B cell (primary cell): ENCODE results near the gene ST6GALNAC3. TPM values are rescaled to one million over a fixed set of nuclear protein-coding genes. Genes with fewer than 3 reads are reported as not detected.

ENCODE experiments used
- ATAC-seq: fragments of 200-7000 bp; cut with Tn5 transposase; one replicate; pipeline ENCODE4 v1.10.0; 2021; ENCODE audit warnings: low read depth, mild to moderate bottlenecking, moderate number of reproducible peaks, moderate library complexity
- CTCF ChIA-PET: fragments of 350-600 bp; sonication (Branson Sonifier 250); formaldehyde crosslinking; loops from one replicate; lab custom pipeline; 2021; ENCODE audit warnings: antibody characterized with exemption, inconsistent platforms; lab: Charles Lee
- POLR2A ChIA-PET: fragments of 350-600 bp; sonication (Branson Sonifier 250); formaldehyde crosslinking; loops from one replicate; lab custom pipeline; 2021; ENCODE audit warnings: antibody characterized with exemption; lab: Charles Lee
- DNase-seq: peaks from one replicate; pipeline ENCODE4 v3.0.0; 2013
- H2AFZ ChIP-seq: 2 replicates; pipeline ENCODE4 v1.6.1; 2012; ENCODE audit warnings: mild to moderate bottlenecking, low read depth, low read length; ENCODE audit not compliant: insufficient read depth, poor library complexity, severe bottlenecking
- H3K27ac ChIP-seq, 2 donors: 1 replicate in 1 of 2; 2 replicates in 1 of 2; pipeline ENCODE4 v1.5.1; 2012 to 2013; ENCODE audit warnings: low read length in 2 of 2, mild to moderate bottlenecking in 2 of 2, moderate library complexity in 1 of 2
- H3K27me3 ChIP-seq, 4 experiments: fragments of 200-600 bp in 1 of 4; sonication (generic) in 1 of 4; replicated peaks in 1 of 4; 1 replicate in 2 of 4; 2 replicates in 2 of 4; pipeline versions ENCODE4 v1.6.1 to v1.7.0; 2013 to 2016; ENCODE audit warnings: low read length in 3 of 4, mild to moderate bottlenecking in 2 of 4, mixed read lengths in 1 of 4, moderate library complexity in 1 of 4; ENCODE audit not compliant: insufficient read depth in 4 of 4, control insufficient read depth in 3 of 4; ENCODE audit errors: control extremely low read depth in 1 of 4
- H3K36me3 ChIP-seq, 2 experiments: replicated peaks in 1 of 2; 1 replicate in 1 of 2; 2 replicates in 1 of 2; pipeline versions ENCODE4 v1.6.1 to v1.7.1; 2013; ENCODE audit warnings: low read length in 1 of 2; ENCODE audit not compliant: insufficient read depth in 2 of 2, control insufficient read depth in 1 of 2; ENCODE audit errors: control extremely low read depth in 1 of 2, extremely low read depth in 1 of 2
- H3K4me1 ChIP-seq, 2 donors: fragments of 200-600 bp in 1 of 2; sonication (generic) in 1 of 2; 1 replicate in 1 of 2; 2 replicates in 1 of 2; pipeline versions ENCODE4 v1.5.1 to v1.6.1; 2013 to 2017; ENCODE audit warnings: low read length in 2 of 2; ENCODE audit not compliant: control insufficient read depth in 2 of 2, insufficient read depth in 2 of 2
- H3K4me2 ChIP-seq: replicated peaks from 2 replicates; pipeline ENCODE3; 2012; ENCODE audit warnings: mild to moderate bottlenecking, low read depth, low read length; ENCODE audit not compliant: poor library complexity, severe bottlenecking
- H3K4me3 ChIP-seq, 5 experiments: fragments of 200-600 bp in 1 of 5; sonication (generic) in 1 of 5; 1 replicate in 3 of 5; 2 replicates in 2 of 5; pipeline versions ENCODE4 v1.5.1 to v1.7.0; 2011 to 2016; ENCODE audit warnings: low read length in 4 of 5, mild to moderate bottlenecking in 4 of 5, low read depth in 2 of 5, control low read depth in 1 of 5, moderate library complexity in 1 of 5; ENCODE audit not compliant: insufficient read depth in 1 of 5; ENCODE audit errors: control extremely low read depth in 1 of 5, extremely low read depth in 1 of 5
- H3K79me2 ChIP-seq: fragments of 200-600 bp; sonication (generic); one replicate; pipeline ENCODE4 v1.6.0; 2016; ENCODE audit warnings: low read length; ENCODE audit not compliant: control insufficient read depth, insufficient read depth
- H3K9ac ChIP-seq: fragments of 200-600 bp; sonication (generic); 2 replicates; pipeline ENCODE4 v1.6.1; 2017; ENCODE audit warnings: mild to moderate bottlenecking, low read length, moderate library complexity
- H3K9me3 ChIP-seq, 3 donors: one replicate each; pipeline versions ENCODE4 v1.6.1 to v1.7.1; 2013; ENCODE audit warnings: low read length in 2 of 3; ENCODE audit not compliant: control insufficient read depth in 2 of 3, insufficient read depth in 1 of 3; ENCODE audit errors: control extremely low read depth in 1 of 3
- H4K20me1 ChIP-seq: 2 replicates; pipeline ENCODE4 v1.6.0; 2012; ENCODE audit warnings: mild to moderate bottlenecking, low read length; ENCODE audit not compliant: insufficient read depth, control insufficient read depth, poor library complexity, severe bottlenecking
- H3K27ac Mint-ChIP-seq: one replicate; pipeline ENCODE4 v1.8.0; 2021; ENCODE audit warnings: mixed read lengths
- H3K27me3 Mint-ChIP-seq: one replicate; pipeline ENCODE4 v1.8.0; 2021; ENCODE audit warnings: mixed read lengths
- H3K4me1 Mint-ChIP-seq: one replicate; pipeline ENCODE4 v1.8.0; 2021; ENCODE audit warnings: mixed read lengths
- H3K4me3 Mint-ChIP-seq: one replicate; pipeline ENCODE4 v1.8.0; 2021; ENCODE audit warnings: mixed read lengths
- H3K9me3 Mint-ChIP-seq: one replicate; pipeline ENCODE4 v1.8.0; 2022; ENCODE audit warnings: mixed read lengths; ENCODE audit not compliant: insufficient read depth
- EZH2 ChIP-seq: IDR thresholded peaks from 2 replicates; pipeline ENCODE4 v1.6.1; 2012; ENCODE audit warnings: borderline replicate concordance, low read depth, mild to moderate bottlenecking, moderate library complexity, low read length; ENCODE audit not compliant: insufficient read depth, poor library complexity, severe bottlenecking
- WGBS: methylation state at CpG from one replicate; pipeline ENCODE4 v1.1.5; 2013; ENCODE audit warnings: missing lambda C conversion rate; ENCODE audit not compliant: insufficient coverage; 5-methylcytosine and 5-hydroxymethylcytosine counted together
- intact Hi-C: fragments of 100-400 bp; cut with micrococcal nuclease; formaldehyde crosslinking; loops from one replicate; pipeline ENCODE4 v1.10.0; 2022
- polyA plus RNA-seq: library from polyadenylated mRNA; depleted of rRNA; stranded (reverse); fragments of >200 nt; gene quantifications from 2 replicates; pipeline ENCODE4 v1.2.3, GENCODE V29; 2012
- total RNA-seq, 2 donors: library from RNA; stranded (reverse); fragments of 120-200 nt in 1 of 2; gene quantifications; 1 replicate in 1 of 2; 2 replicates in 1 of 2; pipeline versions ENCODE4 v1.2.3 to v1.2.4, GENCODE V29; 2013 to 2022
- TF ChIP-seq, protein P1 (sequence below): fragments of 200-600 bp; IDR thresholded peaks from one replicate; pipeline ENCODE4 v1.8.0; 2022; ENCODE audit warnings: antibody characterized with exemption, mild to moderate bottlenecking

ST6GALNAC3 gene
- total and polyA plus RNA-seq, 2 donors (not counting 1 experiment from before 2014, with no cell fraction given): 3.0 to 17.3 TPM

DNA sequence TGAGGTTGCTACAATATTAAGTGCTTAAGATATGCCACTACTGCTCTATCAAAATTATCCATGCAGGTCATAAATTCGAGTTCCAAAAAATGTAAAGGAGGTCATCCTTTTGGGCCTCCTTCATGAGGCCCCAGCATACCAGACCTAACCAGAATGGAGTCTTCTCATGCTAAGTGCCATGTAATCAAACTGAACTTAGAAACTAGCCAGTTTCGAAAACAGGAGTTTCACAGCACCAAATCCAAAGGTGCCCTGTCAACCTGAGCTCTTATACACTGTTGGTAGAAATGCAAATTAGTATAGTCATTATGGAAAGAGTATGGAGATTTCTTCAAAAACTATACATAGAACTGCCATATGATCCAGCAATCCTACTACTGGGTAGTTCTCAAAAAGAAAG, 320.5 kb downstream of the ST6GALNAC3 start:
- Histone ChIP-seq H3K27me3 (no peaks in the 10 kb centered on the region), H3K27ac (no peak overlapping the region), H3K79me2 (no peaks in the 10 kb centered on the region), H3K36me3 (no peaks in the 10 kb centered on the region), H4K20me1 (no peaks in the 10 kb centered on the region), H3K4me2 (no peak overlapping the region), H3K9ac (no peak overlapping the region), H3K4me1 (no peaks in the 10 kb centered on the region), H3K9me3 (no peaks in the 10 kb centered on the region), H2AFZ (no peak overlapping the region), H3K4me3 (no peak overlapping the region)
- 83% methylated on average over 1 of the region's 2 CpGs for WGBS
- POLR2A ChIA-PET: no interaction called here
- no peak for ATAC-seq
- CTCF ChIA-PET: no interaction called here
- TF ChIP-seq, protein P1, sequence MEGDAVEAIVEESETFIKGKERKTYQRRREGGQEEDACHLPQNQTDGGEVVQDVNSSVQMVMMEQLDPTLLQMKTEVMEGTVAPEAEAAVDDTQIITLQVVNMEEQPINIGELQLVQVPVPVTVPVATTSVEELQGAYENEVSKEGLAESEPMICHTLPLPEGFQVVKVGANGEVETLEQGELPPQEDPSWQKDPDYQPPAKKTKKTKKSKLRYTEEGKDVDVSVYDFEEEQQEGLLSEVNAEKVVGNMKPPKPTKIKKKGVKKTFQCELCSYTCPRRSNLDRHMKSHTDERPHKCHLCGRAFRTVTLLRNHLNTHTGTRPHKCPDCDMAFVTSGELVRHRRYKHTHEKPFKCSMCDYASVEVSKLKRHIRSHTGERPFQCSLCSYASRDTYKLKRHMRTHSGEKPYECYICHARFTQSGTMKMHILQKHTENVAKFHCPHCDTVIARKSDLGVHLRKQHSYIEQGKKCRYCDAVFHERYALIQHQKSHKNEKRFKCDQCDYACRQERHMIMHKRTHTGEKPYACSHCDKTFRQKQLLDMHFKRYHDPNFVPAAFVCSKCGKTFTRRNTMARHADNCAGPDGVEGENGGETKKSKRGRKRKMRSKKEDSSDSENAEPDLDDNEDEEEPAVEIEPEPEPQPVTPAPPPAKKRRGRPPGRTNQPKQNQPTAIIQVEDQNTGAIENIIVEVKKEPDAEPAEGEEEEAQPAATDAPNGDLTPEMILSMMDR: no peak
- no peak for TF ChIP-seq EZH2
- Mint-ChIP-seq H3K9me3 (no peaks in the 10 kb centered on the region), H3K4me3 (no peak overlapping the region), H3K4me1 (no peaks in the 10 kb centered on the region), H3K27me3 (no peaks in the 10 kb centered on the region), H3K27ac (no peak overlapping the region)
- no peak for DNase-seq
- intact Hi-C loops: no loop called here

DNA sequence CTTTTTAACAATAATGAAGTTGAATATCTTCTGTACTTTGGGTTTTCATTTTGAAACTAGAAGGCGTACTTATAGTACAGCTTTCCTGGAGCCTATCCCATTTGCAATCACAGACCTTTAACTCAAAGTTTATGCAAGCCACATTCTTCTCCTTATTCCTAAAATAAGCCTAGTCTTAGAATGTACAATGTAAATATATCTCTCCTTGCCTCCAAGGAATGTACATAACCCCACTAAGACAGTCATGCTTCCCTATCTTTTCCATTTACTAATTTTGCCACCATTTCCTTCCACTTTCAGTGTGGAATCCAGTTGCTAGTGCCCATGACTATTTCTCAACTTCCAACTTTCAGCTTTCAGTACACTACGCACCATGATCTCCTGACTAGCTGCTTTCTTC, 327.6 kb downstream of the ST6GALNAC3 start:
- Histone ChIP-seq H4K20me1 (no peaks in the 10 kb centered on the region), H3K79me2 (no peaks in the 10 kb centered on the region), H3K36me3 (no peaks in the 10 kb centered on the region), H3K4me2 (no peak overlapping the region), H3K27ac (no peak overlapping the region), H3K27me3 (no peaks in the 10 kb centered on the region), H2AFZ (no peak overlapping the region), H3K9ac (no peak overlapping the region), H3K4me1 (no peaks in the 10 kb centered on the region), H3K4me3 (no peak overlapping the region), H3K9me3 (peaks cover 0 to 5% (median 0%) of the 10 kb centered on the region in 3 donors)
- WGBS: 86% methylated on average over 1 of the region's 2 CpGs
- ChIA-PET CTCF (no interaction called here), POLR2A (no interaction called here)
- intact Hi-C loops: no loop called here
- Mint-ChIP-seq H3K9me3 (no peaks in the 10 kb centered on the region), H3K27ac (no peak overlapping the region), H3K4me3 (no peak overlapping the region), H3K27me3 (no peaks in the 10 kb centered on the region), H3K4me1 (no peaks in the 10 kb centered on the region)
- no peak for ATAC-seq
- DNase-seq: no peak
- TF ChIP-seq, protein P1: no peak
- no peak for TF ChIP-seq EZH2
